GM18907 (cell line): ENCODE data around the gene CD300H.
"Not testable (repeated sequence)": the region's sequence is repeated elsewhere in the genome, so short reads cannot be mapped to it uniquely, and the experiment has no call there.

Source experiments
- ATAC-seq: cut with Tn5 transposase; IDR thresholded peaks from one replicate; pipeline ENCODE4 v1.9.1; 2021; ENCODE audit warnings: mild to moderate bottlenecking, moderate library complexity; ENCODE audit not compliant: unreplicated experiment

The CD300H gene

DNA sequence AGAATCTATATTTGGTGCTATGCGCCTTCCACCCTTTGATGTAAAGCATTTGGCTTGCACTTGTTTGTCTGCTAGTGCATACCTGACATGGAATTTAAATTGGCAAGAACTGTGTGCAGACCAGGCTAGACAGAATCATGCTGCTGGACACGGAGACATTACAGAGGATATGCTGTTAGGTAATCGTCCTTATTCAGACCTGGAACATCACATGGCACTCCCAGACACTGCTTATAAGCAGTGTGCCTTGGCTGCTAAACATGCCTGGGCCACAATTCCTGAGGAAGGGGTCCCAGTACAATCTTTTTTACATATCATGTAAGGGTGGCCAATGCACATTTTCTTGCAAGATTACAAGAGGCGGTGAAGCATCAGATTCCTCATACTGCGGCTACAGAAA is 18.4 kb upstream of the CD300H start:
- ATAC-seq, result no peak

- no peak for ATAC-seq
These were observed 17.2 kb upstream of the CD300H start for GRCh38 chr17:74584292-74585060.

DNA sequence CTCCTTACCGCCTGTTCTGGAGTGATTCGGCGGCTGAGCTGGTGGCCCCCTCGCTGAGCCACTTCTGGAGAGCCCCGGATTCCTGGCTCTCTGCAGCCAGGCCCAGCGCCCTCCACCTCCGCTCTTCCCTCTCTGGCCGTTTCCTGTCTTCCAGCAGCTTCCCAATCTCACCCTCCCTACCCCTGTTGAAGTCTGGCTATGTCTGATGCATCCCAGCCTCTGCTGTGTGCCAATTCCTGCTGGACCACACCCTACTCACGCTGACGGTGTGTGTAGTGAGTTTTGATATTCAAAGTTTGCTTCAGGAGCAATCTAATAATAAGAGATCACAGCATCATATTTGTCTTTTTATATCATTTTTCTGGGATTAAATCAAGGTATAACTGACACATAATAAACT is 15.3 kb upstream of the CD300H start:
- no peak for ATAC-seq

GRCh38 chr17:74579900-74580299 is 12.6 kb upstream of the CD300H start:
- ATAC-seq, result no peak

GRCh38 chr17:74578979-74579378 is 11.7 kb upstream of the CD300H start:
- ATAC-seq, result no peak

DNA sequence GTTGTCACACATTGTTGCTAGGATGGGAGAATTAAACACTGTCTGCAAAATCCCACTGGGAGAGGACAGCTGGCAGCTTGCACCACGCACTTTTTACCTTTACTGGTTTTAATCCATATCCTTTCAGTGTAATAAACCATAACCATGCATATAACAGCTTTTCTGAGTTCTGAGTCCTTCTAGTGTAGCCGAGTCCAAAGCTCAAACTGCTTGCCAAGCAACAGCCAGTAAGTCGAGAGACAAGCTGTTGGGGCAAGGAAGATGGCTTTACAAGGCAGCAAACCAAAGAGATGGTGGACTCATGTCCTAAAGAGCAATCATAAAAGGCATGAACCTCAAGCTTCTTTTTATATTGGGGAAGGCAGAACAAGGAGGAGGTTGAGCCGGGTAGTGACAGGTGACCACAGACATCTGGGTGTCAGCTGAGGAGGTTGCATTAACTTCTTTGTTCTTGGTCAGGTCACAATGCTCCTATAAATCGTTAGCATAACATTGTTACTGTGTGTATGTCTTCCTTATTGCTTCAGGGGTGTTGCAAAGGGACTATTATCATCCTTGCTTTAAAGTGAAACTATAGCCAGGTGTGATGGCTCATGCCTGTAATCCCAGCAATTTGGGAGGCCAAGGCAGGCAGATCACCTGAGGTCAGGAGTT is 7.3 kb upstream of the CD300H start:
- ATAC-seq, result no peak

GRCh38 chr17:74573635-74574034 is 6.3 kb upstream of the CD300H start:
- not testable (repeated sequence) for ATAC-seq

- ATAC-seq, result no peak
These were observed 5.9 kb upstream of the CD300H start for GRCh38 chr17:74573169-74573568.

DNA sequence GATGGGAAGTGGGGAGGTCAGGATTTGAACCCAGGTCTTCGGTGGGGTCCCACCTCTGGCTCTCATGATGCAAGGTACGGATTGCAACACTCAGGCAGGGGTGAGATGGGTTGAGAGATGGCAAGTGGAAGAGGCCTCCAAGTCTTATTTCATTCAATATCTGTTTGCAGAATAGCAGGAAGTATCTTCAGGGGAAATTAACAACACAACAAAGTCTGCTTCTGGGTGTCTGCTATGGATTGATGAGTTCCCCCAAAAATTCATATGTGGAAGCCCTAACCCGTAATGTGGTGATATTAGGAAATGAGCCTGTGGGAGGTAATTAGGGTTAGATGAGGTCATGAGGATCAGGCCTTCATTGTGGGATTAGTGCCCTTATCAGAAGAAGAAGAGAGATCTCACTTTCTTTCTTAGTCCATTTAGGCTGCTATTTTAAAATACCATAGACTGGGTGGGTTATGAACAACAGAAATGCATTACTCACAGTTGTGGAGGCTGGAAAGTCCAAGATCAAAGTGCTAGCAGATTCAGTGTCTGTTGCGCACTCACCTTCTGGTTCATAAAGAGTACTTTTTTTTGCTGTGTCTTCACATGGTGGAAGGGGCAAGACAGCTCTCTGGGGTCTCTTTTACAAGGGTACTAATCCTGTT is 4.4 kb upstream of the CD300H start:
- no peak for ATAC-seq

- no peak for ATAC-seq
These were observed 2.0 kb upstream of the CD300H start for GRCh38 chr17:74569020-74570003.

GRCh38 chr17:74568106-74568873 is 981 bp upstream of the CD300H start:
- no peak for ATAC-seq

DNA sequence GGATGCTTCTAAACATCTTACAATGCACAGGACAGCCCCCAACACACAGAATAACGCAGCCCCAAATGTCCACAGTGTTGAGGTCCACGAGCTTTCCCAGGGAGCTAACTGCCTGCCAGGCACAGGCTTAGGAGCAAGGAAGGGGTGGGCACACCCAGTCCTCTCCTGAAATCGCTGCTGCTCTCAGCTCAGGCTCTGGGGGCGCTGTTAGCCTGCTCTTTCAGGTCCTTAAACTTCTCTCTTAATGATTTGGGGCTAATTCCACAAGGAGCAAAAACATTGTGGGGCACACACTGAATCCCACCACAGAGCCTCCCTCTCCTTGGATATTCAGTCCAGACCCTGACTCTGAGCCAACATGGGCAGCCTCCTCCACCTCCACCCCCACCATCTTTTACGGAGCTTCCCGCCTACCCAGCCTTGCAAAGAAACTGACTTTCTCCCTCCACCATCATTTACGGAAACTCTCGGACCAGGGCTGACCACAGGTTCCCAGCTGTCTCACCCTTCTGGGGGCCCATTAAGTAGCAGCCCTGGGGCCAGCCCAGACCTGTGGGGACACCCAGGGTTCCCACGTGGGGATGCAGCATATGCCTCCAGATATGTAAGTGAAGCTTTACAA is 1.1 kb downstream of the CD300H start:
- no peak for ATAC-seq

GRCh38 chr17:74565126-74565525 is 2.2 kb downstream of the CD300H start:
- ATAC-seq, result no peak

GRCh38 chr17:74563358-74563757 is 4.0 kb downstream of the CD300H start:
- ATAC-seq, result no peak

DNA sequence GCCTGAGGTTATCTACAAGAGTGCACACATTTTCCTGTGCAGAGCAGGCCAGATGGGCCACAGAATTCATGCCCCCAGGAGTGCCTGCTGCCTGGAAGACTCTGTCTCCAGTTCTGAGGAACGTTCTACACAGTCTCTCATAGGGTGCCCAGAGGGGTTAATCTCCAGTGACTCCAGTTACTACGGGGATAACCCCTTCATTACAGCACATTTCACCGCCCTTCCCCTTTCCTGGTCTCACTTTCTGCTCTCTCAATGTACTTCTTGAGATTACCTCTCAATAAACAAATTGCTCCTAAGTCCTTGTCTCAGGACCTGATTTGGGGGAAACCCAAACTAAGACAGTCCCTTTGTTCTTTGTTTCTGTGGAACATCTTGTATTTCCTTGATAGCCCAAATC is 5.7 kb downstream of the CD300H start:
- no peak for ATAC-seq

GRCh38 chr17:74558882-74559519 is 8.3 kb downstream of the CD300H start:
- ATAC-seq, result no peak

DNA sequence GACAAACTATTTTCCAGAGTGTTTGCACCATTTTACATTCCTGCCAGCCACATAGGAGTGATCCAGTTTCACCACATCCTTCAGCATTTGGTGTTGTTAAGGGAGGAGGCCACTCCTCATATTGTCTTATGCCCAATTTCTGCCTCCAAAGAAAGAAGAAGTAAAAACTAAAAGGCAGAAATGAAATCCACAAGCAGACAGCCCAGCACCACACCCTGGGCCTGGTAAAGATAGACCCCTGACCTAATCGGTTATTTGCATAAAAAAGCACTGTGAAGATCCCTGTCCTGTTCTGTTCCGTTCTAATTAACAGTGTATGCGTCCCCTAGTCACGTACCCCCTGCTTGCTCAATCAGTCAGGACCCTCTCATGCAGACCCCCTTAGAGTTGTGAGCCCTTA is 8.9 kb downstream of the CD300H start:
- ATAC-seq, result not testable (repeated sequence)

DNA sequence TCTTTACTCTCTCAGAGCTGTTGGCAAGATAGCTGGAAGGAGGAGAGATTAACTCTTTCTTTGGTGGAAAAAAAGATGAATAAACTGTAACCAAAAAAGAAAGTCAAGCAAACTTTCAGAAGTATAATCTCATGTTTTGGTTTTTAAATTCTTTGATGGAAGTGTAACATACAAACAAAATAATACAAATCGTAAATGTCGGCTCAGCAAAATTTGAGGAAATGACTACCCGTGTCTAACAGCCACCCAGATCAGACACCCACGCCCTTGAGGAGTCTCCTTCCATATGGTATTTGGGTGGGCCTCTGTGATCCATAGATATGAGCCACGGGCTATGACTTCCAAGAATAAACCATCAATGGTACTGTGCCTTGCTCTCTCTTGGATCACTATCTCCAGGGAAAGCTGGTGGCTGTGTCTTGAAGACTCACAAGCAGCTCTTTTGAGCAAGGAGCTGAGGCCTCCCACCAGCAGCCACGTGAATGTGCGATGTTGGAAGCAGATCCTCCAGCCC is 11.8 kb downstream of the CD300H start:
- no peak for ATAC-seq

DNA sequence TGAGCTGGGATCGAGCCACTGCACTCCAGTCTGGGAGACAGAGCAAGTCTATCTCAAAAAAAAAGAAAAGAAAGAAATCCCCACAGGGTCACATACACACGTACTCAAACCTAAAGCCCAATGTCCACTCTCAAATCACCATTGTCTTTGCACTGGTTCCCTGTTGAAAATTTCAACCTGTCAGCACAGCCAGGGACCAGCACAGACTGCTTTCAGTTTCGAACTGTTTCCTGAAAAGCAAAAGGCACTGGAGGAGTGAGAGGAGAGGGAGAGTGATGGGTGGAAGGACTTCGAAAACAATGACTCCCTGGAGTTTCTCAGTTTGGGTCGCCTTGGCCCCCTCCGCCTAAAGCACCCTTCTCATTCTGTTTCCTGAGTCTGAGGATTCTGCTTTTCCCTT is 12.4 kb downstream of the CD300H start:
- no peak for ATAC-seq
